ENCODE measurements around the gene CST1.
"Not testable (repeated sequence)": the region's sequence is repeated elsewhere in the genome, so short reads cannot be mapped to it uniquely, and the experiment has no call there.

DNA sequence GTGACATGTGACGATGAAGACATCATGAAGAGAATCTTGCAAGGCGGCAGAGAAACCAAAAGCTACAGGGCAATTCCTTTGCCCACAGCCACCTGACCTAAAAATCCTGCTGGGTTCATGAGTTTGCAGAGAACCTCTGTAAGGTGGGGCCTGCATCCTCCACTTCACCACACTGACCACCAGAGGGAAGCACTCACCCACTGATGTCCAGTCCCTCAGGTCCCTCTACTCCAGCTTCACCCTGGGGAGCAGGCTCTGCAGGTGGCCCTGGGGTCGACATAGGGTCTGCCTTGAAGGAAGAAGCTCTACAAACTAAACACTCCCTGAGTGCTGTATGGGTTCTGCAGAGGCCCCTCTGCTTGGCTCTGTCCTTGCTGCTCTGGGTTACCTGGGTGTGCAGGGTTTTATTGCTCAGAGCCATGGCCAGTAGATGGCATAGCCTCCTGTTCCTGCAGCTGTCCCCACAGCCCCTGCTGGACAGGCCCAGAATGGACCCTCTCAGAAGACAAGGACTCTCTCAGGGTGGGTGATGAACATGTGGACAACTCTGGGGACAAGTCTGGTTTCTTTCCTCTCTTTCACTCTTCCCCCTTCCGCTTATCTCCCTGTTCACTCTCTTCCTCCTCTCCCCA is 48.6 kb upstream of the CST1 start:
- TF ChIP-seq, protein P1, sequence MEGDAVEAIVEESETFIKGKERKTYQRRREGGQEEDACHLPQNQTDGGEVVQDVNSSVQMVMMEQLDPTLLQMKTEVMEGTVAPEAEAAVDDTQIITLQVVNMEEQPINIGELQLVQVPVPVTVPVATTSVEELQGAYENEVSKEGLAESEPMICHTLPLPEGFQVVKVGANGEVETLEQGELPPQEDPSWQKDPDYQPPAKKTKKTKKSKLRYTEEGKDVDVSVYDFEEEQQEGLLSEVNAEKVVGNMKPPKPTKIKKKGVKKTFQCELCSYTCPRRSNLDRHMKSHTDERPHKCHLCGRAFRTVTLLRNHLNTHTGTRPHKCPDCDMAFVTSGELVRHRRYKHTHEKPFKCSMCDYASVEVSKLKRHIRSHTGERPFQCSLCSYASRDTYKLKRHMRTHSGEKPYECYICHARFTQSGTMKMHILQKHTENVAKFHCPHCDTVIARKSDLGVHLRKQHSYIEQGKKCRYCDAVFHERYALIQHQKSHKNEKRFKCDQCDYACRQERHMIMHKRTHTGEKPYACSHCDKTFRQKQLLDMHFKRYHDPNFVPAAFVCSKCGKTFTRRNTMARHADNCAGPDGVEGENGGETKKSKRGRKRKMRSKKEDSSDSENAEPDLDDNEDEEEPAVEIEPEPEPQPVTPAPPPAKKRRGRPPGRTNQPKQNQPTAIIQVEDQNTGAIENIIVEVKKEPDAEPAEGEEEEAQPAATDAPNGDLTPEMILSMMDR (IDR thresholded peaks at IDR 0.05; ENCODE audit: low read depth, low read length), result peak; percentile 51
- TF ChIP-seq EZH2phosphoT487 (IDR thresholded peaks at IDR 0.05; ENCODE audit: low read depth), result not testable (repeated sequence)

All from OCI-LY3 (cell line).